HG03469 (cell line): ENCODE measurements around the gene LRRC41.
"Not testable (repeated sequence)": the region's sequence is repeated elsewhere in the genome, so short reads cannot be mapped to it uniquely, and the experiment has no call there.

Source experiments
- ATAC-seq: cut with Tn5 transposase; IDR thresholded peaks from one replicate; pipeline ENCODE4 v1.9.1; 2021; ENCODE audit warnings: mild to moderate bottlenecking, moderate library complexity, moderate number of reproducible peaks; ENCODE audit not compliant: unreplicated experiment

Gene LRRC41

DNA sequence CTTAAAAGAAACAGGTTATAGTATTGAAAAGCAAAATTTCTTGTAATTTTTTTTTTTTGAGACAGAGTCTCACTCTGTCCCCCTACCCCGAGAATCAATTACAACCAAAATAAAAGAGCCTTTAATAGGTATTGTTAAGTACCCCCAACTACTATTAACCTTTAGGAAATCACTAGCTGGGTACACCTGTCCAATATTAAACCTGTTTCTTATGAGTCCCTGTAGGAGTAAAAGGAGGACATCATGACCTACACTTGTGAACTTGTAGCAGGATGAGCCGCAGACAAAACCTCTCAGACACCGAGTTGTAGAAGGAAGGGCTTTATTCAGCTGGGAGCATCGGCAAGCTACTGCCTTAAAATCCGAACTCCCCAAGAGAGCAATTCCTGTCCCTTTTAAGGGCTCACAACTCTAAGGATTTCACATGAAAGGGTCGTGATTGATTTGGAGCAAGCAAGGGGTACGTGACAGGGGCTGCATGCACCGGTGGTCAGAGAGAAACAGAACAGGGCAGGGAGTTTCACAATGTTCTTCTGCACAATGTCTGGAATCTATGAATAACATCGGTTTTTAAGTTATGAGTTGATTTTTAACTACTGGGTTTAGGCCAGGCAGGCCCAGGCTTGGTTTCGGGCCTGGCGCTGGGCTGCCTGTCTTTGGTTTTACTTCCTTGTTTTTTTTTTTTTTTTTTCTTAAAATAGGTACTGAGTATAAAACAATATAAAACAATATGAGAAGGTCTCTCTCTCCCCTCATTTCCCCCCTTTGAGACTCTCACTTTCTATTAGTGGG is 22.1 kb upstream of the LRRC41 start:
- ATAC-seq = not testable (repeated sequence)

DNA sequence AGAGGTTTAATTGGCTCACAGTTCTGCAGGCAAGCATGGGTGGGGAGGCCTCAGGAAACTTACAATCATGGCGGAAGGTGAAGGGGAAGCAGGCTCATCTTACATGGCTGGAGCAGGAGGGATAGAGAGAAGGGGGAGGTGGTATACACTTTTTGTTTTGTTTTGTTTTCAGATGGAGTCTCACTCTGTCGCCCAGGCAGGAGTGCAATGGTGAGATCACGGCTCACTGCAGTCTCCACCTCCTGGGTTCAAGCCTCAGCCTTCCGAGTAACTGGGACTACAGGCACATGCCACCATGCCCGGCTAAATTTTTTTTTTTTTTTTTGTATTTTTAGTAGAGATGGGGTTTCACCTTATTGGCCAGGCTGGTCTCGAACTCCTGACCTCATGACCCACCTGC is 18.8 kb upstream of the LRRC41 start:
- not testable (repeated sequence) for ATAC-seq

DNA sequence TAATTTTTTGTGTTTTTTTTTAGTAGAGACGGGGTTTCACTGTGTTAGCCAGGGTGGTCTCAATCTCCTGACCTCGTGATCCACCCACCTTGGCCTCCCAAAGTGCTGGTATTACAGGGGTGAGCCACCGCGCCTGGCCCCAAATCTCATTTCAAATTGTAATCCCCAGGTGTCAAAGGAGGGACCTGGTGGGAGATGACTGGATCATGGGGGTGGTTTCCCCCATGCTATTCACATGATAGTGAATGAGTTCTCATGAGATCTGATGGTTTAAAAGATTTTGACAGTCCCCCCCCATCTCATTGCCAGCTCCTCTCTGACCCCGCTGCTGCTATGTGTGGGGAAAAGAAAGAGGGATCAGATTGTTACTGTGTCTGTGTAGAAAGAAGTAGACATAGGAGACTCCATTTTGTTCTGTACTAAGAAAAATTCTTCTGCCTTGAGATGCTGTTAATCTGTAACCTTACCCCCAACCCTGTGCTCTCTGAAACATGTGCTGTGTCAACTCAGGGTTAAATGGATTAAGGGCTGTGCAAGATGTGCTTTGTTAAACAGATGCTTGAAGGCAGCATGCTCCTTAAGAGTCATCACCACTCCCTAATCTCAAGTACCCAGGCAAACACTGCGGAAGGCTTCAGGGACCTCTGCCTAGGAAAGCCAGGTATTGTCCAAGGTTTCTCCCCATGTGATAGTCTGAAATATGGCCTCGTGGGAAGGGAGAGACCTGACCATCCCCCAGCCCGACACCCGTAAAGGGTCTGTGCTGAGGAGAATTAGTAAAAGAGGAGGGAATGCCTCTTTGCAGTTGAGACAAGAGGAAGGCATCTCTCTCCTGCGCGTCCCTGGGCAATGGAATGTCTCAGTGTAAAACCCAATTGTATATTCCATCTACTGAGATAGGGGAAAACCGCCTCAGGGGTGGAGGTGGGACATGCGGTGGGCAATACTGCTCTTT is 16.8 kb upstream of the LRRC41 start:
- not testable (repeated sequence) for ATAC-seq

DNA sequence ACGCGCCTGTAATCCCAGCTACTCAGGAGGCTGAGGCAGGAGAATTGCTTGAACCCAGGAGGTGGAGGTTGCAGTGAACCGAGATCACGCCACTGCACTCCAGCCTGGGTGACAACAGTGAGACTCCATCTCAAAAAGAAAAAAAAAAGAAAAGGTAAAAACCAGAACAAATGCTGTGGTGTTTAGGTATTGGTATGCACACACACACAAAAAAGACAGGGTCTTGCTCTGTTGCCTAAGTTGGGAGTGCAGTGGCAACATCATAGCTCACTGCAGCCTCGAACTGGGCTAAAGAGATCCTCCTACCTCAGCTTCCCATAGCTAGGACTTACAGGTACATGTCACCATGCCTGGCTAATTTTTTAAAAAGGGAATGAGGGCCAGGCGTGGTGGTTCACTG is 15.9 kb upstream of the LRRC41 start:
- ATAC-seq = not testable (repeated sequence)

DNA sequence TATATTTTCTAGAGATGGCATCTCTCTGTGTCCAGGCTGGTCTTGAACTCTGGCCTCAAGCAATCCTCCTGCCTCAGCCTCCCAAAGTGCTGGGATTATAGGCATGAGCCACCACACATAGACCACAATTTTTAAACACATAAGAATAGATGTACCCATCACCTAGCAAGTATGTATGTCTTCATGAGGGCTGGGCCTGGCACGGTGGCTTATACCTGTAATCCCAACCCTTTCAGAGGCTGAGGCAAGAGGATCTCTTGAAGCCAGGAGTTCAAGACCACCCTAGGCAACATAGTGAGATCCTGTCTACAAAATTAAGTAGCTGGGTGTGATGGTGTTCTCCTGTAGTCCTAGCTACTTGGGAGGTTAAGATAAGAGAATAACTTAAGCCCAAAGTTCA is 13.9 kb upstream of the LRRC41 start:
- no peak for ATAC-seq

DNA sequence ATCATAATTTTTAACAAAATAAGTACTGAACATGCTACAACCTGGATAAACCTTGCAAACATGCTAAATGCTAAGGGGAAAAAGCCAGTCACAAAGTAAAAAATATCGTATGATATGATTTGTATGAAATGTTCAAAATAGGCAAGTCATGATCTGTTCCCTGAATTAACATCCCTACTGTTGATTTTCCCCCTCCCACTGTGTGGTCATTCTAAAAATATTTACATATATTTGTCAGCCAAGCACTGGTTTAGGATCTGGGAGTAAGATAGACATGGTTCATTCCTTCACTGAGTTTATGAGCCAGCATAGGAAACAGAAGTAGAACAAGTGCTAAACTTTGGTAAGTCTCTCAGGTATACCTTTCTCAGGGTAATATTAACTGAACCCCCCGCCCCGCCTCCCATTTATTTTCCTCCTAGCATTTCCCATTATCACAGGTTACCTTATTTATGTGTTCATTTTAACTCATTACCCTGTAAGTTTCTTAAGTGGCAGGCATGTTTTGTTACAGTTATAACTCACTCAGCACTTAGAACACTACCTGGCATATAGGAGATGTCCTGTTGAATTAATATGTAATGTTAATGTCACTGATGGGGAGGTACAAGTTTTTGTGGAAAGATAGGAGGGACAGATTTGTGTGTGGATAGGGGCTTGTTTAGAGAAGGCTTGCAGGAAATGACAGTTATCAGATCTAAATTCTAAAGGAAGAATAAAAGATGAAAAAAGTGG is 12.4 kb upstream of the LRRC41 start:
- no peak for ATAC-seq

DNA sequence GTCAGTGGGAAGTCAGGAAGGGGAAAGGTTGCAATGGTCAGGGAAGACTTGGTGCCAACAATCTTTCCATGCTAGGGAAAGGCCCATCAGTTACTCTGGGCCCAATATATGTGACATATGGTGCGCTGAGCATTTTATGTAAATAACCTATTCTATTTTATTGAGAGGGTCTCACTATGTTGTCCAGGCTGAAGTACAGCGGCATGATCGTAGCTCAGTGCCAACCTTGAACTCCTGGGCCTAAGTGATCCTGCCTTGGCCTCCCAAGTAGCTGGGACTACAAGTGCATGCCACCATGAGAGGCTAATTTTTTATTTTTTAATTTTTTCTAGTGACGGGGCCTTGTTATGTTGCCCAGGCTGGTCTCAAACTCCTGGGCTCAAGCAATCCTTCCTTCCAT is 6.9 kb upstream of the LRRC41 start:
- ATAC-seq = no peak

DNA sequence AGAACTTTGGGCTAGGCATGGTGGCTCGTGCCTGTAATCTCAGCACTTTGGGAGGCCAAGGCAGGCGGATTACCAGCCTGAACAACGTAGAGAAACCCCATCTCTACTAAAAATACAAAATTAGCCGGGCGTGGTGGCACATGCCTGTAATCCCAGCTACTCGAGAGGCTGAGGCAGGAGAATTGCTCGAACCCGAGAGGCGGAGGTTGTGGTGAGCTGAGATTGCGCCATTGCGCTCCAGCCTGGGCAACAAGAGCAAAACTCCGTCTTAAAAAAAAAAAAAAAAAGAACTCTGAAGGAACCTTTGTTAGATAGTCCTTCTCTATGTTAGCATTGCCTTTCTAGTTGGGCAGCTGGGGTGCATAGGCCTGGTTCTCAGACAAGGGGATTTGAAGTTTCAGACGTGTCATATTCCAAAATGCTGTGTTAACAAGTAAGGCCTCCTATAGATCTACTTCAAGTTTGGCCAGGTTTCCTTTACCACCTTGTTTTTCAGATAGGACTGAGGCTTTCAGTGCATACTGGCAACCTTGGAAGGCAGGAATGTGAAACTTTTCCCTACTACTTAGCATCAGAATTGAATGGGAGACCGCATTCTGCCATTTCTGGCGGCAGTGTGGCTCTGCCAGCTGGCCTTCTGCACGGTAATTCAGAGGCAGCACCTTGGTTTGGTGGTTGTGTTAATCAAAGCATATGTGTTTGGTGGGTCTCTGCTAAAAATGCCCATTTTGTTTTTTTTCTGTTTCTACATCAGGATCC is 6.2 kb upstream of the LRRC41 start:
- no peak for ATAC-seq

DNA sequence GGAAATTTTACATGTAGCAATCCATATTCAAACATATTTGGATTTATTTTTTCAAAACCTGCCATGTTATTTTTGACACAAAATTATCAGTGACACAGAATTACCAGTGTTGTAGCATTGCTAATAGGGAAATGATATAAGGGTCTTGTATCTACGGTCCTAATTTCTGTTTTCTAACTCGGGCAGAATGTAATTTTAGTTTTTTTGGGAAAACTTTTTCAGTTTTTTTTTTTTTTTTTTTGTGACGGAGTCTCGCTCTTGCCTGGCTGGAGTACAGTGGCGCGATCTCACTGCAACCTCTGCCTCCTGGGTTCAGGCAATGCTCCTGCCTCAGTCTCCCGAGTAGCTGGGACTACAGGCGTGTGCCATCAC is 2.7 kb upstream of the LRRC41 start:
- no peak for ATAC-seq

DNA sequence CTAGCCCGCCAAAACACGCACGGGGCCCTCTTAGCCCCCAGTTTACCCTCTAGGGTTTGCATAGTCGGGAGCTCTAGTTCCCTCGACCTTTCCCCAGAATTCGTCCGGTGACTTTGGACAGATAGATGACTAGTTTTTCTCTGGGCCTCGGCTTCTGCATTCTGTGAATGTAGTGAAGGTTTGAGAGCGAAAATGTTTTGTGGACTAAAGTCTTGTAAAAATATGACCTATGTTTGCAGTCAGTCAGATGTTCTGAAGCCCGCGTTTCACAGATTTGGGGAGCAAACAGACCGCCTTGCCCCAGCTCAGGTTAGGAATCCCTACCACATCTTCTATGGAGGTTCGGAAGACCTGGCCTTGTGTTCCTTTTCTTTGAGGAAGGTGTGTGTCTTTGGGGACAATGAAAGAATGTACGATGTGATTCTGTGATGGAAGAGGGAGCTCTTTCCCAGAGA is 483 bp upstream of the LRRC41 start:
- no peak for ATAC-seq

DNA sequence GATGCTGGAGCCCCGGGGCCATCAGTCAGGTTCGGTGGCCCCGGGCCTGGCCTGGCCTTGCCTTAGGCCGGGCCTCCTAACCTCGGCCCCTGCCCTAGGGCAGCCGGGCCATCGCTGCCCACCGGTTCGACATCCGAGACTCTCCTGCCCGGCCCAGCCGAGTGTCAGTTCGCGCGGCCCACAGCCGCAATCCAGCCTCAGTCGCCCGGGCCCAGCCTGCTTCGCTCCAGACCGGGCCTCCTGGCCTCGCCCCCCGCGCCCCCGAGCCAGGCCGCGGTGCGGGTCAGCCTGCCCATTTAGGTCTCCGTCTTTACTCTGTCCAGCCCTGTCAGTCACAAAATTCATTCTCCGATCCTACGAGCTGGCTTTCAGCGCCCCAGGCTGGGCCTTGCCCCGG is 777 bp downstream of the LRRC41 start:
- no peak for ATAC-seq

DNA sequence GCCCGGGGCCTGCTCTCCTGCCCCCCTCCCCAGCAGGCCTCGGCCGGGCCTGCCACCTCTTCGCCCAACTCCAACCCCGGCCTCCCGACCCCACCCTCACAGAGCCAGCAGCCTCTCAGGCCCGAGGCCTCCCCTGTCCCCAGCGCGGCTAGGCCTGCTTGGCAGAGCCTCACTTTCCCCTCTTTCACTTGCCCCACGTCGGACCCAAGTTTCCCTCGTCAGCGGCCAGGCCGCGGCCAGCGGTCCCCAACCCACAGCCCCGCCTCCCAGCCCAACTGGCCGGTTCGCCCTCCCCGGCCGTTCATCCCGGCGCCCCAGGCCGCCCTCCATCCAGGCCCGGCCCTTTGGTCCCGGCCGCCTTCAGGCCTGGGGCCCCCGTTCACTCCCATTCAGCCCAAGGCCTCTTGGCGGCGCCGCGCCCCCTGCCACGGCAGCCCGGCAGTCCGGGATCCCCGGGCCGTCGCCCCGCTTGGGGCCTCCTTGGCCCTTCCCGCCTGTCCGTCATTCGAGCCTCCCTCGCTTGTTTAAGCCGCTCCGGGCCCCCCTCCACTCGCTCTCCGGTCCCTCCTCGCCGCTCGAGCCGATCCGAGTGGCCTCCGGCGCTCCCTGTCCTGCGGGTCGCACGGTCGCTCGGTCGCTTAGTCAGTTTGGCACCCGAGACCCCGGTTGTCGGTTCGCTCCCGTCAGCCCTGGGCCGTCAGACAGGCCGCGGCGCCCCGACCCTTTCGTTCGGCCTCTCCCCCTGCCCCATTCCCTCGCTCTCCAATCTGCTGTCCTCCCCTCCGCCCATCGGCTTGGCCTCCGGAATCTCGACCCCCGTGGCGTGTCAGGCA is 1.4 kb downstream of the LRRC41 start:
- no peak for ATAC-seq

DNA sequence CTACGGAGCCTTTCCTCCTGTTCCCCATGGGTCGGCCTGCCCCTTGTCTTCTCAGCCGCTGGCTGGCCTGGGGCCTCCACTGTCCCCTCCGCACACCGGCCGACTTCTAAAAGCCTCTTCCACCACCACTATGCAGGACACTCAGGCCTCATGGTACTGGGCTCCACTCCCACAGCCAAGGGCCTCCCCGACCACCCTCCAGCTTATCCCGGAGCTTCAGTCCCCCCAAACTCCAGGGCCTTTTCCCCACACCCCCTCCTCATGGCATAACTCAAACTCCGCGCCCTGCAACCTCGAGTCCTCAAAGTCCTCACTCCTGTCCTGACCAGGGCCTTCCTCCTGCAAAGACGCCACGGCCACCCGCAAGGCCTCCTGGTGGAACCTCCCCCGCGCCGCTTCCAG is 2.0 kb downstream of the LRRC41 start:
- ATAC-seq = no peak

DNA sequence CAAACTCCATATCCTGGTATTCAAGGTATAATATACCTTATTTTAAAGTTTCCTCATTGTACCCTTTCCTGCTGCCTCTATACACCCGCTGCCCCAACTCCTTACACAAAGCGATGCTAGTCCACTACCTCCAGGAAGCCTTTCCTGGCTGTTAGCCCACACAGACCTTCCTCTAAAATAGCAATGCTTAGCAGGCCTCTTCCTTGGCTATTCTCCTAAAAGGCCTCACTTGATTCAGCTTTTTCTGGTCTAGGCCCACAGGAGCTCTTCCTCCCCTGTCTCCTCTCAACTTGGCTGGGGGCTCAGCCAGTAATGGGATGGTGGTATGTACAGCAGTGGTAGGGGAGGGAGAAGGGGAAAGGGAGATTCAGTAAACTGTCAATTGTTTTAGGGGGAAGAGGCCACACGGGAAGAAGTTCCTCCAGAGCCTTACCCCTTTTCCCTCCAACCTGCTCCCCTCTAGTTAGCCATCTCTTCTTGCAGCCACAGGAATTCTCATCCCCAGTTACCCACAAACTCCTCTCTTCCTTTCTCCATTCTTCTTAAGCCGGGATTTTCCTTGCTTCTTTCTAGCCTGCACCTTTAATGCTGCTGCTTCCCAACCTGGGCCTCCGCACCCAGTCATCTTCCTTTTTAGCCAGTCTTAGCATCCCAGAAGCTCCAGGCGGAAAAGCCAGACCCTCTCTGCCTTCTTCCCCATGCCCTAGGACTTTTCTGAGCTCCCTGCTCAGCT is 2.6 kb downstream of the LRRC41 start:
- no peak for ATAC-seq

DNA sequence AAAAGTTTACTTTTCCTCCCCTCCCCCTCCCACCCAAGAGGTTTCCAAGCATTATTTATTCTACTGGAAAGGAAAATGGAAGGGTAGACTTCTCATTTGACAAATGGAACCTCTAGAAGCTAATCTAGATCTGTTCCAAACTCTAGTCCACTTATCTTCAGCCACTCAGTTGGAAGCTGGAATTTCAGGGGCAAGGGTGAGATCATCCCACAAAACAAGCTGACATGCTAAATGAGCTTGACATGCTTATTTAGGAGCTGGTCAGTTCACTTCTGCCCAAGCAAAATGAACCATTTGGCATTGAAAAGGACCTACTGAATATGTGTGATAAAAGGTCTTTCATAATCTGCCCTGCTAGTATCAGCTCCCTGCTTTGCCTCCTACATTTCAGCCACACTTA is 5.0 kb downstream of the LRRC41 start:
- no peak for ATAC-seq

DNA sequence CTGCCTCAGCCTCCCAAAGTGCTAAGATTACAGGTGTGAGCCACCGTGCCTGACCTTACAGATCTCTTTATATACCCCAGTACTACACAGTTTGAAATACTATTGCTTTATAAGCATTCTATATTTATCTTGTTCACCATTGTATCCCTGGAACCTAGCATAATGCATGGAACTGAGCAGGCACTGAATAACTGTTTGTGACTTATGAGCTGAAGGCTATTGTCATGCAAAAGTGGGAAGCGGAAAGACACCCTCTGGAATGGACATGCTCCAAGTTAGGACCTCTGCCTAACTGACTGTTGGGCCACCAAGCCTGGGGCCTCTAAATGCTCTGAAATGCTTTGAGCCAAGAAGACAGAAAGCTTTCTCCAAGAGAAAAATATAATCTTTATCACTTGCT is 8.1 kb downstream of the LRRC41 start:
- no peak for ATAC-seq

DNA sequence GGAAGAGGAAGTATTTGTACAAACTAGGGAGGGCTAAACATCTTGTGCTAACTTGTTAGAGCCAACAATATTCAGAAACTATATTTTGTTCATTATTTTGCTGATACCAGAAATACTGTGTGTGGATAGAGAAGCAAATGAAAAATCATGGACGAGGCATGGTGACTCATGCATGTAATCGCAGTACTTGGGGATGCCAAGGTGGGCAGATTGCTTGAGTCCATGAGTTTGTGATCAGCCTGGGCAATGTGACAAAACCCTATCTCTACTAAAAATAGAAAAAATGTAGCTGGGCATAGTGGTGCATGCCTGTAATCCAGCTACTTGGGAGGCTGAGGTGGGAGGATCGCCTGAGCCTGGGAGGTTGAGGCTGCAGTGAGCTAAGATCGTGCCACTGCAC is 13.4 kb downstream of the LRRC41 start:
- no peak for ATAC-seq

DNA sequence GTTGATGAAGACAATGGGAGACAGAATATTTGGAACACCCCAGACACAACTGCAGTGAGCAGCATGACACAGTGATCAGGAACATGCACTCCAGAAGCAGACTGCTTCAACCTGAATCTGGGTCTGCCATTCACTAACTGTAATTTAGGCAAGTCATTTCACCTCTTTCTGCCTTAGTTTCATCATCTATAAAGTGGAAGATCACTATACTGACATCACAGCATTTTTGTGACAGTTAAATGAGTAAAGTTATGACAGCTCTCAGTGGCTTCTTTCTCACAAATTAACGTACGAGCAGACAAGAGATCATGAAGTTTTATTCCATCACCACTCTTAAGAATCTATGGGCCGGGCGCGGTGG is 14.3 kb downstream of the LRRC41 start:
- ATAC-seq = no peak

DNA sequence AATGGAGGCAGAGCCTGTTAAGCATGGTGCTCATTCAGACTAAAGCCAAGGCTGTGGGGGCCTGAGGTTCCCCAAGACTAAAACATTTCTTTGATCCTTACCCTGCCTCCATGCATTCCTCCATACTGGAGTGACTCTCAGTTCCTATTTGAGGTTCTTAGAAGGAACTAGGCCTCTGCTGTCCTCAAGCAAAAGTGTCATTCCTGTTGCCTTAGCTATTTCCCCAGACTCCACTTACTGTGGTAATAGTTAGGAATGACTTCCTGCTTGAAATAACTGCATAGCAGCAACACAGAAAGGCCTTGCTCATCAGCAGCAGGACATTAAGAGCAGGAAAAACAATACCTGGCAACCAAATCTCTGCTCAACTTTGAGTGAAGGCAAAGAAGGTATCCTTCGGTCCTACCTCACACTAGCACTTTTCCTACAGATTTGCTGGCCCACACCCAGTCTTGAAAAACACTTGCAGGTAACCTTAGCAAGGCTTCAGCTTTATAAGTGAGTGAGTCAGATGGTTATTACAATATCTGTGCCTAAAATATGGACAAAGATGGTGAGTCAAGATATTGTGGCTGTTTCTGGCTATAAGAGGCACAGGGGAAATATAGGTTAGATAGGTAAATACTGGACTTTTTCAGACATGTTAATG is 14.8 kb downstream of the LRRC41 start:
- ATAC-seq = no peak
